GM12801 (cell line): ENCODE measurements around the gene SPPL3.

Source experiments
- CTCF ChIP-seq: IDR thresholded peaks from one replicate; pipeline ENCODE4 v1.5.1; 2011; ENCODE audit warnings: control low read depth; ENCODE audit not compliant: insufficient read length; ENCODE audit errors: extremely low read depth

The SPPL3 gene

GRCh38 chr12:120813588-120814153 lies 90.5 kb downstream of the SPPL3 start:
- TF ChIP-seq CTCF = no peak

DNA sequence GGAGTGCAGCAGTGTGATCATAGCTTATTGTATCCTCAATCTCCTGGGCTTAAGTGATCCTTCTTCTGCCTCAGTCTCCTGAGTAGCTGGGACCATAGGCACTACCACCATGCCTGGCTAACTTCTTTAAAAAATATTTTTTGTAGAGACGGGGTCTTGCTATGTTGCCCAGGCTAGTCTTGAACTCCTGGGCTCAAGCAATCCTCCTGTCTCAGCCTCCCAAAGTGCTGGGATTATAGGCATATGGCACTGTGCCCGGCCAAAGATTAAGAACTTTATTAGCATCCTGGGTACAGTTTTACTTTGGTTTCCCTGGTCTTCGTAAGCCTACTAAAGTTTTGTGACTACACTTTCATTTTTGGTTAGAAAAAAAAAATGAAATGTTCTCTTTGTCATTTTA lies 94.1 kb downstream of the SPPL3 start:
- no peak for TF ChIP-seq CTCF

DNA sequence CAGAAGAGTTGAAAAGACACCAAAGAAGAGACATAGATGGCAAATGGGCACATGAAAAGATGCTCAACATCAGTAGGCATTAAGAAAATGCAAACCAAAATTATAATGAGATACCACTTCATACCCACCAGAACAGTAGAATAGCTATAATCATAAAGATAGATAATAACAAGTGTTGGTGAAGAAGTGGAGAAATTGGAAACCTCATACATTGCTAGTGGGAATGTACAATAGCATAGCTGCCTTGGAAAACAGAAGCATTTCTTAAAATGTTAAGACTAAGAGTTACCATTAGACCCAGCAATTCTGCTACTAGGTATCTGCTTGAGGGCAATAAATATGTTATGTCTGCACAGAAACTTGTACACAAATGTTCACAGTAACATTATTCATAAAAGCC lies 99.7 kb downstream of the SPPL3 start:
- no peak for TF ChIP-seq CTCF

DNA sequence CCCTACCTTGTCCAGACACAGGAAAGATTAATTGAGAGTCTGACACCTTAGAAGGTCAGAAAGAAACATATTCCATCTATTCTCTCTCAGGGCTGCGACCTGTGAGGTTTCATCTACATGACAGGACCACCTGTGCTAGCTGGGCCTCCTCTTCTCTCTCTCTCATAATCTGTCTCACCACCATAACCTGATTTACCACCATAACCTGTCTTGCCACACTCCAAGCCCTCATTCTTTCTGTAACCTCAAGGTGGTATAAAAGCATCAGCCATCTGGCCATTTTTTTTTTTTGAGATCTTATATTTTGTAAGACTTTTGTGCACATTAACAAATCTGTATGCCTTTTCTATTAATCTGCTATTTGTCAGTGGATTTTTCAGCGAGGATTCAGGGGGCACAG lies 103.0 kb downstream of the SPPL3 start:
- no peak for TF ChIP-seq CTCF

- no peak for TF ChIP-seq CTCF
Observed at GRCh38 chr12:120800665-120801064, 103.5 kb downstream of the SPPL3 start.

- no peak for TF ChIP-seq CTCF
Observed at GRCh38 chr12:120799243-120800045, 104.7 kb downstream of the SPPL3 start.

DNA sequence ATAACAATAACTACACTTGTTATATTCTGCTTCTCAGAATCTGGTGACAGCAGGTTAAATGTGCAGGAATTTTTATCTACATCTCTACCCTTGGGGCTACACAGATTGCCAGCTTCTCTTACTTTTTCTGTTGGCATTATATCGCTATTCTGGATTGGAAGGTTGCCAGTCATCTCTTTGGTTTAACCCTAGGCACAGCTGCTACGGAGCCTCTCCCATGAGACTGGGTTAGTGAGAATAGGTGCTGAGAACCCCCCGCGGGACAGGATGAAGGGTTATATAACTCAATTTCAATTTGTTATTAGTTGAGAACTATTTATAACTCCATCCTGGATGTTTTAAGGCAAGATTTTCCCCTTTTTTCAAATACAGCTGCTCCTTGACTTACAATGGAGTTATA lies 105.5 kb downstream of the SPPL3 start:
- no peak for TF ChIP-seq CTCF
